Trophoblast cell (in vitro differentiated cells and primary cell): ENCODE data around the gene ZDHHC22.

Experiments used
- DNase-seq, 2 donors: peaks; one replicate each; pipeline ENCODE4 v3.0.0-alpha.2; 2016
- H2AFZ ChIP-seq: 2 replicates; pipeline ENCODE4 v1.6.1; 2013; ENCODE audit warnings: low read length, moderate library complexity, mild to moderate bottlenecking; ENCODE audit not compliant: insufficient read depth, poor library complexity
- H2AK5ac ChIP-seq: 2 replicates; pipeline ENCODE4 v1.6.1; 2013; ENCODE audit warnings: mild to moderate bottlenecking, low read length
- H2BK120ac ChIP-seq: 2 replicates; pipeline ENCODE4 v1.6.1; 2013; ENCODE audit warnings: low read length, mild to moderate bottlenecking, moderate library complexity; ENCODE audit not compliant: insufficient read depth, poor library complexity
- H2BK12ac ChIP-seq: 2 replicates; pipeline ENCODE4 v1.6.1; 2013; ENCODE audit warnings: mild to moderate bottlenecking, low read length, moderate library complexity
- H2BK5ac ChIP-seq: 2 replicates; pipeline ENCODE4 v1.6.1; 2013; ENCODE audit warnings: low read length, low read depth, moderate library complexity, mild to moderate bottlenecking; ENCODE audit not compliant: poor library complexity
- H3K14ac ChIP-seq: 2 replicates; pipeline ENCODE4 v1.6.1; 2013; ENCODE audit warnings: mild to moderate bottlenecking, low read length
- H3K18ac ChIP-seq: 2 replicates; pipeline ENCODE4 v1.6.1; 2013; ENCODE audit warnings: mild to moderate bottlenecking, low read length
- H3K23ac ChIP-seq: 2 replicates; pipeline ENCODE4 v1.6.1; 2013; ENCODE audit warnings: low read length
- H3K27ac ChIP-seq: 2 replicates; pipeline ENCODE4 v1.5.1; 2013; ENCODE audit warnings: low read depth, mild to moderate bottlenecking, inconsistent platforms, low read length, moderate library complexity
- H3K27me3 ChIP-seq: 2 replicates; pipeline ENCODE4 v1.6.1; 2013; ENCODE audit warnings: inconsistent platforms, mild to moderate bottlenecking, low read length, moderate library complexity; ENCODE audit not compliant: insufficient read depth
- H3K36me3 ChIP-seq, 2 experiments: 1 replicate in 1 of 2; 2 replicates in 1 of 2; pipeline ENCODE4 v1.6.1; 2013; ENCODE audit warnings: low read length in 2 of 2, mild to moderate bottlenecking in 2 of 2, moderate library complexity in 1 of 2; ENCODE audit not compliant: insufficient read depth in 2 of 2, control insufficient read depth in 1 of 2
- H3K4ac ChIP-seq: 2 replicates; pipeline ENCODE4 v1.6.1; 2013; ENCODE audit warnings: low read depth, mild to moderate bottlenecking, low read length, moderate library complexity
- H3K4me1 ChIP-seq, 2 experiments: 1 replicate in 1 of 2; 2 replicates in 1 of 2; pipeline ENCODE4 v1.6.1; 2013; ENCODE audit warnings: low read length in 2 of 2, mild to moderate bottlenecking in 2 of 2, moderate library complexity in 1 of 2; ENCODE audit not compliant: insufficient read depth in 2 of 2, control insufficient read depth in 1 of 2
- H3K4me2 ChIP-seq: 2 replicates; pipeline ENCODE4 v1.6.1; 2013; ENCODE audit warnings: inconsistent platforms, mild to moderate bottlenecking, low read length, moderate library complexity
- H3K4me3 ChIP-seq: 2 replicates; pipeline ENCODE4 v1.5.1; 2013; ENCODE audit warnings: mild to moderate bottlenecking, low read depth, low read length, inconsistent platforms
- H3K79me1 ChIP-seq: one replicate; pipeline ENCODE4 v1.6.1; 2013; ENCODE audit warnings: low read length
- H3K79me2 ChIP-seq: 2 replicates; pipeline ENCODE4 v1.6.1; 2013; ENCODE audit warnings: low read length, mild to moderate bottlenecking; ENCODE audit not compliant: control insufficient read depth, insufficient read depth, poor library complexity
- H3K9ac ChIP-seq: 2 replicates; pipeline ENCODE4 v1.6.1; 2013; ENCODE audit warnings: mild to moderate bottlenecking, low read length
- H3K9me3 ChIP-seq: 2 replicates; pipeline ENCODE4 v1.6.1; 2013; ENCODE audit warnings: low read depth, mild to moderate bottlenecking, control low read depth, inconsistent platforms, low read length; ENCODE audit not compliant: insufficient read depth
- H4K12ac ChIP-seq: 2 replicates; pipeline ENCODE4 v1.6.1; 2013; ENCODE audit warnings: low read depth, mild to moderate bottlenecking, low read length, moderate library complexity
- H4K8ac ChIP-seq: 2 replicates; pipeline ENCODE4 v1.6.1; 2013; ENCODE audit warnings: low read depth, mild to moderate bottlenecking, low read length, moderate library complexity
- H4K91ac ChIP-seq: one replicate; pipeline ENCODE4 v1.6.1; 2013; ENCODE audit warnings: low read depth, mild to moderate bottlenecking, low read length, moderate library complexity
- WGBS: extraction: QIAGEN DNeasy Blood & Tissue Kit; methylation state at CpG from one replicate; pipeline ENCODE4 v1.1.7; 2013; ENCODE audit warnings: missing lambda C conversion rate; ENCODE audit not compliant: insufficient read length, insufficient coverage; ENCODE audit errors: extremely low coverage; 5-methylcytosine and 5-hydroxymethylcytosine counted together

The ZDHHC22 gene

DNA sequence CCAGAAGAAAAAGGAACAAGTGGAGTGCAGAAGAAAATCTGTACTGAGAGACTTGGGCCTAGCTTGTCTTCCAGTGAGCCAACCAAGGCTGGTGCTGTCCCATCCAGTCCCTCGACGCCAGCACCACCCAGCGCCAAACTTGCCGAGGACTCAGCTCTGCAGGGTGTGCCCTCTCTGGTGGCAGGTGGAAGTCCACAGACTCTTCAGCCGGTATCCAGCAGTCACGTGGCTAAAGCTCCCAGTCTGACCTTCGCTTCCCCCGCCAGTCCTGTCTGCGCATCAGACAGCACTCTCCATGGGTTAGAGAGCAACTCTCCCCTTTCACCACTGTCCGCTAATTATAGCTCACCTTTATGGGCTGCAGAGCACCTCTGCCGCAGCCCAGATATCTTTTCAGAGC lies 27.9 kb downstream of the ZDHHC22 start:
- no peak overlapping the region for H3K18ac ChIP-seq
- H4K8ac ChIP-seq: no peak overlapping the region
- H2BK12ac ChIP-seq: peak overlapping the region; percentile 37
- DNase-seq: no peak
- peak overlapping the region; percentile 26 for H2AK5ac ChIP-seq
- no peak overlapping the region for H3K23ac ChIP-seq
- no CpG with 5 or more reads among the region's 11 CpGs for WGBS
- no peak overlapping the region for H4K12ac ChIP-seq
- no peak overlapping the region for H3K27ac ChIP-seq
- H3K4me3 ChIP-seq: no peak overlapping the region
- no peak overlapping the region for H2BK120ac ChIP-seq
- no peaks in the 10 kb centered on the region for H3K9me3 ChIP-seq
- H3K14ac ChIP-seq: no peak overlapping the region
- H3K4ac ChIP-seq: no peak overlapping the region
- H3K4me1 ChIP-seq: peaks cover 8 to 9% of the 10 kb centered on the region in 2 experiments
- no peak overlapping the region for H3K9ac ChIP-seq
- no peak overlapping the region for H3K4me2 ChIP-seq
- H2AFZ ChIP-seq: no peak overlapping the region
- peaks cover 5% of the 10 kb centered on the region for H3K79me1 ChIP-seq
- H3K36me3 ChIP-seq: peaks cover 15 to 21% of the 10 kb centered on the region in 2 experiments
- peaks cover 3% of the 10 kb centered on the region for H3K79me2 ChIP-seq
- no peak overlapping the region for H4K91ac ChIP-seq
- H2BK5ac ChIP-seq: no peak overlapping the region
- H3K27me3 ChIP-seq: no peaks in the 10 kb centered on the region

DNA sequence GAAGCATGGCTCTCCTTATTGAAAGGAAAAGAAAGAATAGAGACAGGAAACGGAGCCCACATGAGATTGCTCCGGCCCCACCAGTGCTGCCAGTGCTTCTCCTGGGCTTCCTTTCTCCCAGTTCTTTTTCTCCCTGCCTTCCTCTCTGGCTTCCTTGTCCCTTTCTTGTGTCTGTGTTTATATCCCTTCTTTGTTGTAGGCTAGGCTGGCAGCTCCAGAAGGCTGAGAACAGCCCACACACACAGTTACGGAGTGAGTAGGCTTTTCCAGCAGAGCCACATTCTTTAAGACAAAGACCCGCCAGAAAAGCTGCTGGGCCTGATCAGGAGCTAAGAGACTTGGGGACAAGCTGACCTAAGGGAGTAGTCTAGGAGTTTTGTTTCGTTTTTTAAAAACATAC lies 30.6 kb downstream of the ZDHHC22 start:
- no peak overlapping the region for H2AK5ac ChIP-seq
- H4K12ac ChIP-seq: no peak overlapping the region
- peak overlapping the region; percentile 52 for H3K4me2 ChIP-seq
- no peaks in the 10 kb centered on the region for H3K9me3 ChIP-seq
- H2BK120ac ChIP-seq: peak overlapping the region; percentile 56
- peaks cover 8 to 9% of the 10 kb centered on the region in 2 experiments for H3K4me1 ChIP-seq
- H3K18ac ChIP-seq: no peak overlapping the region
- peak overlapping the region; percentile 74 for H3K9ac ChIP-seq
- peaks cover 15 to 17% of the 10 kb centered on the region in 2 experiments for H3K36me3 ChIP-seq
- H3K4me3 ChIP-seq: no peak overlapping the region
- H3K23ac ChIP-seq: no peak overlapping the region
- H3K27me3 ChIP-seq: no peaks in the 10 kb centered on the region
- peak; percentile 90 to 95 for DNase-seq
- no peak overlapping the region for H2AFZ ChIP-seq
- no peak overlapping the region for H2BK12ac ChIP-seq
- peak overlapping the region; percentile 98 for H2BK5ac ChIP-seq
- no CpG with 5 or more reads among the region's 5 CpGs for WGBS
- H4K91ac ChIP-seq: peak overlapping the region; percentile 84
- H3K14ac ChIP-seq: peak overlapping the region; percentile 42
- H3K79me1 ChIP-seq: peaks cover 5% of the 10 kb centered on the region
- peak overlapping the region; percentile 99 for H3K27ac ChIP-seq
- no peak overlapping the region for H3K4ac ChIP-seq
- H3K79me2 ChIP-seq: peaks cover 3% of the 10 kb centered on the region
- H4K8ac ChIP-seq: peak overlapping the region; percentile 74

DNA sequence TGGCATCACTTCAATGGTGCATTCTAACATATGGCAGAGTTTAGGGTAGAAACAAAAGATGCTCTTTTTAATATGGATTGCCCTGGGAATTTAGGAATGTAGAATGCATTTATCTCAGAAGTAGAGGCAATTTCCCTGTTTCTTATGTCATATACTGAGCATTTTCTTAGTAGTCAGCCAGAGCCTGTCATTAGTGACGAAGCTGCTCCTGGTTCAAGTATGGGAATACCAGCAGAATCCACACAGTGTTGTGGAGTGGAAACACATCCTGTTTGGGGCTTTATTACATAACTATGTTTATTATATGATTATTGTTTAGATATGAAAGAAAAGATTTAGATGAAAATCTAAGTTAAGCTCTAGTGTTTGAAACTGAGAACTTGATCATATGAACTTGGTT lies 31.3 kb downstream of the ZDHHC22 start:
- no peak overlapping the region for H3K4ac ChIP-seq
- no peak overlapping the region for H3K4me2 ChIP-seq
- no peak overlapping the region for H2AK5ac ChIP-seq
- no peak overlapping the region for H4K91ac ChIP-seq
- no peak overlapping the region for H3K9ac ChIP-seq
- no peak overlapping the region for H3K4me3 ChIP-seq
- H3K79me1 ChIP-seq: peaks cover 5% of the 10 kb centered on the region
- H3K18ac ChIP-seq: no peak overlapping the region
- no peak overlapping the region for H4K8ac ChIP-seq
- H3K14ac ChIP-seq: no peak overlapping the region
- no peak overlapping the region for H3K23ac ChIP-seq
- DNase-seq: peak; percentile 67 to 85
- peak overlapping the region; percentile 65 for H3K27ac ChIP-seq
- WGBS: no CpG with 5 or more reads among the region's 1 CpG
- H3K36me3 ChIP-seq: peaks cover 15 to 17% of the 10 kb centered on the region in 2 experiments
- no peak overlapping the region for H2BK5ac ChIP-seq
- peaks cover 8 to 9% of the 10 kb centered on the region in 2 experiments for H3K4me1 ChIP-seq
- no peak overlapping the region for H2AFZ ChIP-seq
- no peaks in the 10 kb centered on the region for H3K27me3 ChIP-seq
- H2BK12ac ChIP-seq: no peak overlapping the region
- no peaks in the 10 kb centered on the region for H3K9me3 ChIP-seq
- H2BK120ac ChIP-seq: no peak overlapping the region
- no peak overlapping the region for H4K12ac ChIP-seq
- H3K79me2 ChIP-seq: peaks cover 3% of the 10 kb centered on the region

DNA sequence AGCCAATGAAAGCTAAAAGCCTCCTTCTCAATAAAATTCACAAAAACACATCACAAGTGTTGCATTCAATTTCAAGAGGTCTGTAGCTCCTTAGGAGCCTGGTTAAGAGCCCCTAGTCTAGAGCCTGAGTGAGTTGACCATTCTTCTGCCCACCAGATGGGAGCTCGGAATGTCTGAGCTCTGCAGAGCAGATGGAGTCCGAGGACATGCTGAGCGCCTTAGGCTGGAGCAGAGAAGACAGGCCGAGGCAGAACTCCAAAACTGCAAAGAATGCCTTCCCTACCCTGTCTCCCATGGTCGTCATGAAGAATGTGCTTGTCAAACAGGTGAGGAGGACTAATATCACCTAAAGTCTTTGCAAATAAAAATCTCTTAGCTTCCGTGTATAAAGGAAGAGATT lies 31.9 kb downstream of the ZDHHC22 start:
- H4K91ac ChIP-seq: no peak overlapping the region
- no peak overlapping the region for H3K23ac ChIP-seq
- no peak overlapping the region for H3K9ac ChIP-seq
- H3K27me3 ChIP-seq: no peaks in the 10 kb centered on the region
- H4K12ac ChIP-seq: no peak overlapping the region
- peaks cover 5% of the 10 kb centered on the region for H3K79me1 ChIP-seq
- H3K4me3 ChIP-seq: no peak overlapping the region
- H2BK12ac ChIP-seq: no peak overlapping the region
- no peak overlapping the region for H3K4me2 ChIP-seq
- H3K36me3 ChIP-seq: peaks cover 15 to 17% of the 10 kb centered on the region in 2 experiments
- peak in 1 of 2 donors; percentile 44 for DNase-seq
- WGBS: no CpG with 5 or more reads among the region's 6 CpGs
- H3K4me1 ChIP-seq: peaks cover 8 to 9% of the 10 kb centered on the region in 2 experiments
- H2BK5ac ChIP-seq: peak overlapping the region; percentile 2
- H4K8ac ChIP-seq: no peak overlapping the region
- no peak overlapping the region for H3K4ac ChIP-seq
- H3K79me2 ChIP-seq: peaks cover 4% of the 10 kb centered on the region
- H3K18ac ChIP-seq: no peak overlapping the region
- no peak overlapping the region for H2AK5ac ChIP-seq
- H2BK120ac ChIP-seq: no peak overlapping the region
- H3K9me3 ChIP-seq: no peaks in the 10 kb centered on the region
- H3K14ac ChIP-seq: no peak overlapping the region
- H3K27ac ChIP-seq: peak overlapping the region; percentile 48
- no peak overlapping the region for H2AFZ ChIP-seq
